Stimulated activated CD8-positive, alpha-beta memory T cell treated with anti-CD3 and anti-CD28 coated beads, Interleukin-4, amount 100 ng/mL, for 1 hour (primary cell): ENCODE results near the gene AHDC1.

ENCODE experiments used
- DNase-seq, 2 donors: peaks; one replicate each; pipeline ENCODE4 v3.0.0-alpha.2; 2020; ENCODE audit warnings: low read depth in 2 of 2, low spot score in 1 of 2

The AHDC1 gene

DNA sequence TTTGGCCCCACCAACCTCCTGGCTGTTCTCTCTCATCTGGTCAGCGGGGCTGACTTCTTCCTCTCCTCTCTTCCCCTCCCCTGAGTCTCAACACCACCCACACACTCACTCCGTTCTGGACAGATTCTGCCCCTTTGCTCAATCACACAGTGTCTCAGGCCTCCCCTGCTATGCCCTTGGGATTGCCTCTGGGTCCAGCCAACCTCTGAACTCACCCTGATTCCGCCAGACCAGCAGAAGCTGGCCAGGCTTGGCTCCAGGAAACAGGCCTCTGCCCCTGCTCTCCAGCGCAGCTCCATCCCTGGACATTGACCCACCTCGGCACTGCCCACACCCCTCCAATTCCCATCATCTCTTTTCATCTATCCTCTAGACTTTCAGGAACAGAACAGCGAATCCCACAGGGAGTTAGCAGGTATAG, 22.1 kb downstream of the AHDC1 start:
- DNase-seq: no peak

DNA sequence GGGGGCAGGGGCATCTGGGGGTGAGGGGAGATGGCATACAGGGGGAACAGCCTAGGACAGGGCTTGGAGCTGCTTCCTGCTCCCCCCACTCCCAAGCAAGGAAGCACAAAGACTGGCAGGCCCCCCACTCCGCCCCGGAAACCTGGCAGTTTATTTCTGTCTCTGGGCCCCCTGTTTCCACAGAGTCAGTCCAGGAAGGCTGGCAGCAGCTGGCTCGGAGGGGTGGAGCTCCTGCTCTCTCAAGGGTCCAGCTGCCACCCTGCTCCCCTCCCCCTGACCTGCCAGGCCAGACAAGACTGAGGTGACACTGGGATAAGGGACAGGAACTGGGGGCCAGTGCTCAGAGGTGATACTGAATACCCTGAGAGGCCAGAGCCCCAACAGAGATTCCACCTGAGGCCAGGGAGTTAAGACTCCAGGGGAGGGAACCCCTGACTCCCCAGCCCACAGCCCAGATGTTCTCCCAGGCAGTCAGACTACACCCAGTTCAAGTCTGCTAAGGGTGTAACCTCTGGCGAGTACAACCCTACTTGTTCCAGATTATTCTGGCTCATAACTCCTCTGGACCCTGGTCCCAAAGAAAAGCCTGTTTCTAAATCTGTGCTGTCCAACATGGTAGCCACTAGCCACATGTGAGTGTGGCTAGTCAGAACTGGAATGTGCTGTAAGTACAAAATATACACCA, 26.3 kb downstream of the AHDC1 start:
- no peak for DNase-seq

DNA sequence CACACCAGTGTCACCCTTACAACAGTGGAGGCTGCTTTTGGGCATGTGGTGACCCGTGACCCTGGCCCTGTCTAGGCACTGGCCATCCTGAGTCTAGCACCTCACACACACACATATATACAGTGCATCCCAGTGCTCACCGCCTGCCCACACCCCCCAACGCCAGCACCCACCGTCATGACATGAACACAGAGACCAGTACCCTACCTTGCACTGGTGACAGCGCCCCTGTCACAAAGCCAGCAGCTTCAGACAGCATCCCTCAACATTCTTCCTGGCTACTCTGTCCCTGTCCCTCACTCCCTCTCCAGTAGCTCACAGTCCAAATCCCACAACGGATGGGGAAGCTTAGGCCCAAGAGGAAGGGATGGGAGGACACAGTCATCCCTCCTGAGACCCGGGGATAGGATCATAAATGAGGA, 27.1 kb downstream of the AHDC1 start:
- DNase-seq: no peak

DNA sequence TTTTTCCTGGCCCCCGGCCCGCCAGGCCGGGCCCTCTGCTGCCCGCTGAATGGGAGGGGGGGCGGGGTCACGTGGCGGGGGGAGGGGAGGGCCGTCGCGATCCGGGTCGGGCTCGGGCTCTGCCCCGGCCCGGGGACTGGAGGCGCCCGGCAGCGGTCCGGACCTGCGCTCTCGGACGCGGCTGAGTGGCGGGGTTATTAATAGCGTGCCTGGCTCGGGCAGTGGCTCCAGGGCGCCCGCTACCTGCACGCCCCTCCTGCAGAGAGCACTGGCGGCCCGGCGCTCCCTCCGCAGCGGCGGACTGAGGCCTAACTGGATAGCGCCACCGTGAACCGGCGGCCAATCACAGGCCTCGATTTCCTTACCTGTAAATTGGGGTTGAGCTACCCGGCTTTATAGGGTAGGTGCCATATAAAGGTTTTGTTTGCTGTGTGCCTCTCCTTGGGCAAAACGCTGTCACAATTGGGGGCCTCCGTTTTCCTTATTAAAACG, 28.1 kb downstream of the AHDC1 start:
- DNase-seq: no peak

DNA sequence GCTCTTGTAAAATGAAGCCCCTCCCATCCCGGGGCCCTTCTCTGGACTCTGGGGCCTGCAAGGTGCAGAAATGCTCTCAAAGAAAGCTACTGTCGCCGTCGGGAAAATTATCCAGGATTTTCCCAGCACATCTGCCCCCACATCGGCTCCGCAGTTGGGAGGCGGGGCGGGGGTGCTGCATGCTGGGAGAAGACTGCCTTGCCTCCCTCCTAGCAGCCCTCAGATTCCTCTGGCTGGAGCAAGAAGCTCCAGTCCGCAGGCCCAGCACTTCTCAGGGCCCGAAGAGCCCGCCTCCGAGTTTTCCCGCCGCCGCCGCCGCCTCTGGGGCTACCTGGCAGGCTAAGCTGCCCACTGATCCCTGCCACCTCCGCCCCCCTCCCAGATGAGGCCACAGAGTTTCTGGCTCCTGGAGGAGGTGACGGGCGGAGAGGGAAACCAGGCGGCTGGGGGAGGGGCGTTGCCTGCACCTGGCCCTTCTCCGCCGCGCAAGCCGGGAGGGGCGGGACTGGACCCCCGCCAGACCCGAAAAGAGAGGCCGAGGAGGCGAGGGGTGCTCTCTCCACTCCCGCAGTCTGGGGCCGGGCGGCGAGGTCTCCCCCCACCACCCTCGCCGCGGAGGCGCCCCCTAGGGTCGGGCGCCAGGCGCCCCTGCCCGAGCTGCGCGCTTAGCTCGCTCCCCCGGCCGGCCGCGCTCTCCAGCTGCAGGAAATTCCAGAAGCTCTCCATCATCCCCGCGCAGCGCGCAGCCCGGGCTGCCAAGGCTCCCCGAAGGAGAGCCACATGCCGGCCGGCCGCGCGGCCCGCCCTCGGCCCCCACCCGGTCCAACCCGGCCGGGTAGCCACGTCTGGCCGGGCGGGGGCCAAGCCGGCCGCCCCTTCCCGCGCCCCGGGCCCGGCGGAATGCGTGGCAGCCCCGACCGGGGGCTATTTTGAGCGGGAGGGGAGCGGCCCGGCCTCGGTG, 28.8 kb downstream of the AHDC1 start:
- no peak for DNase-seq

DNA sequence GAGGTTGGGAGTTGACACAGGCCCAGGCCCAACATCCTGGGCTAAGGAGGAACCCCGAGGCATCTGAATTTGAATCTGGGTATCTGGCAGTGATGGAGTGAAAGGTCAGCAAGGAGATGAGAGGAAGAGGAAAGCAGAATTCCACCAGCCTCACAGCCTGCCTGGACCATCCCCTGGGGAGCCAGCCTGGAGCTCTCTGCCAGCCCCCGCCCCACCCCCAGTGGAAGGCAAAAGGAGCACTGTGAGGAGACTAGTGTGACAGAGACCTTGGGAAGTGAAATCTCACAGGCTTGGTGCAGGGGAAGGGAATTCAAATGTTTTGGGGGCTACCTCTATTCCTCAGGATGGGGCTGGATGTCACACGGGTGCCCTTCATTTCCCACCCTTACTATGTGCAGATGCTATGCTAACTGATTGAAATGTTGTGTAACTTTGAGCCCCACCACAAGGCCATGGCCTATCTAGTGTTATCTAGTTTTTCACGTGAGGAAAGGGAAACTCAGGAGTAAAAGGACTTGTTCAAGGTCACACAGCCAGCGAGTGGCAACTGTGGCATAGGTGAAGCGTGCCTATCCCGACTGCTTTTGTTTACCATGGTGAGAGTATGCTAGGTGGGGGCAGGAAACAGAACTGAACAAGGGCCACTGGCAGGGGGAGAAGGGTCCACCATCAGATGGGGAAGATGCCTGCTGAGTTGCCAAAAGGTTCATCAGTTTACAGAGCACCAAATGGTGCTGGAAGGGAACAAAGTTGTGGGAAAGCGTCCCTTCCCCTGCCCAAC, 29.8 kb downstream of the AHDC1 start:
- DNase-seq: no peak

DNA sequence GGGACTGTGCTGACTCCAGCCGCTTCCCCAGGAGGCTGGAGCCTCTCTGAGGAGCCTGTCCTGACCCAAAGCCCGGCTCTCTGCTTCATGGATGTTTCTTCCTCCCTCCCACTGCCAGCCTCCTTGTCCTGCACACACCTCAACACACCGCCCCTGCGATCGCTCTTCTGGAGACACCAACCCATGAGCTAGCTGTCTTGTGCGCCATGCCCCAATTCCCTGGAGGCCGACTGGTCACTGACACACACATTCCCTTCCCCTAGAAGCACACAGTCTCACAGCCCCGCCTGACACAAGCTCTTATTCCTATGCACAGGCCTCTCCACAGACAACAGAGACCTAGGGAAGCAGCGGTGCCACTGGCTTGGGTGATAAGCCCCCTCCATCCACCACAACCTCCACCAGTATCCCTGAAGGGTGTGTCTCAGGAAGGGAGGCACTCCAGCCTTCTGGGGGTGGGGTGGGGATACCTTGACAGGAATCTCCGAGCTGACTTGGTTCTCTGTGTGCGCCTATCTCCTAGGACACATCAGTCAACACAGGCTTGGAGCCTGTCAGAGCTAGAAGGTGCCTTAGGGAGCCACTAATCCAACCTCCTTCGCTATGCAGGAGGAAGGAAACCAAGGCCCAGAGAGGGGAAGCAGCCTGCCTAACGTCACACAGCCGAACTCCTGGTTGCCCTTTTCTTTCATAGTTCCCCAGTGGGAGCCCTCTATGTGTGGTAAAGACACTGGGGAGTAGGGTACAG, 31.1 kb downstream of the AHDC1 start:
- DNase-seq: no peak

DNA sequence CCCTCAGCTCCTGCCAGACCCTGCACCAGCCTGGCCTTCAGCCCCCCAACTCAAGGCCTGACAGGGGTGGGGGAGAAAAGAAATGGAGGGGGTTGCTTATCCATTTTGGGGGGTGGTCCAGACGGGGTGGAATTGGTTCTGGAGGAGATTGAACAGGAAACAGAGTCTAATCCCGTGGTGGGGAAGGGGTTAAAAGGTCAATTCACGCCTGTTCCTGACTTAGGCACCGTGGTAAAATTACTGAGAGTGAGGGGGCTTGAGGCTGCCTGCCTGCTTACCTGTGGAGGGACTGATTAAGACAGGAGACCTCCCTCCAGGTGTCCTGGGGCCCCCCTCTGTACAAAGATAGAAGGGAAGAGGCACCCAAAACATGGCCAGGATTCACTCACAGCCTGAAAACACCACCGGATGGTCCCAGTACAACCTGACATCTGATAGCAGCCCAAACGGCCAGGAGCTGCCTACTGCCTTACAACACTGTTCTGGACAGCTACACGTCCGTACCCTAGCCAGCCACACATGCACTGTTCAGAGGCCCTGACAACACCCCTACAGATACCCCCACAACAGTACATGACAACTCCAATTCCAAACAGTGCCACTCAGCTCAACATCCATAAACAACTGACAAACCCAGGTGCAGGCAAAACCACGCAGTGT, 31.8 kb downstream of the AHDC1 start:
- no peak for DNase-seq

DNA sequence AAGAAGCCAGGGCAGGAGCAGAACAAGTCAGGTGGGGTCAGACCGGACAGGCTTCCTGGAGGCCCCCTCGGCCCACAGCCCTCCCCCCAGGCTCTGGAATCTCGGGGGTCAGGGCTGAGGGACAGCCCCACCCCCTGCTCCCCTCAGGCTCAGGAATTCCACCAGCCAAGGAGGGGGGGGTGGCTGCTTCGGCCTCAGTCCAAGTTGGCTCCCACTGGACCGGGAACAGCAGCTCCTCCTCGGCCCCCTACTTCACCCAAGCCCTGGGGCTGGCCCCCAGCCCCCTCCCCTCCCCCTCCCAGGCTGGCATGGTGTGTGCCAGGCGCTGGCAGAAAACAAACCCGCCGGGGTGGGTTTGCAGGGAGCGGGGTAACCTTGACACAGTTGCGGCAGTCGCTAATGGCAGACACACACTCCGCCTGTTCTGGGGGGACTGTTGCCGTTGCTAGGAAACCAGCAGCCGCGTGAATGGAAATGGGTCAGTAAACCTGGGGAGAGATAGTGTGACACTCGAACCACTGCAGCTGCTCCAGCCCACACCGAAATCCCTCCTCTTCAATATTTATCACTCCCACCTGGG, 32.4 kb downstream of the AHDC1 start:
- no peak for DNase-seq

DNA sequence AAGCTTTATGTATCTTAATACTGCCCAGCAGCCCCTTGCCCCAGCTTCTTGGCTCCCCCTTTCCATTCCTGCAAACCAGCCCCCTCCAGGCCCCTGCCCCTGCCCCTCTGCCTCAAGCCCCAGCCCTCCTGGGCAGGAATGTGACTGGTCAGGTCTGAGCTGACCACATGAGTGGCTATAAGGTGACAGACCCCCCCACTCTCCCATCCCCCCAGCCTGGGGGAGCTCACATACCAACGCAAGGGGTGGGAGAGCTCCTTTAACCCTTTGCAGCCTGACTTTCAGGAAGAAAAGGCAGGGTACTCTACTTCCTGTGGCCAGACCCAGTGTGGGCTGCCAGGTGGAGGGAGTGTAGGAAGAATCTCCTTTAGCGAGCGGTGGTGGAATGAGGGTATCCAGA, 33.2 kb downstream of the AHDC1 start:
- no peak for DNase-seq

DNA sequence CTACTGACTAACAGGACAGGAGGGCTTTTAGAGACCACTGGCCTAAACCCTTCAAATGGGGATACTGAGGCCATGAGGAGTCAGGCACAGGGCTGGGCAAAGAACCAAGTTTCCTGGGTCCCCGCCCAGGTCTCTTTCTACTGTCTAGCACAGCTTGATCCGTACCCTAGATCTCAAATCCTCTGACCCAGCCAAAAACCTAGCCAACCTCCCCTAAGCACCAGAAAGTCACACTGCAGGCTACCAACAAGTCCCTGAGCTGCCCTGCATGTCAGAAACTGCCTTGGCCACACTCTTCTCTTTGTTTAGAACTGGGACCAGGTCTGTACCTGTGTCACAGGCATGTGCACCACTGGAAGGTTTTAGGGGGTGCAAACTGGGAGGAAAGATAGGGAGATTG, 33.6 kb downstream of the AHDC1 start:
- no peak for DNase-seq

DNA sequence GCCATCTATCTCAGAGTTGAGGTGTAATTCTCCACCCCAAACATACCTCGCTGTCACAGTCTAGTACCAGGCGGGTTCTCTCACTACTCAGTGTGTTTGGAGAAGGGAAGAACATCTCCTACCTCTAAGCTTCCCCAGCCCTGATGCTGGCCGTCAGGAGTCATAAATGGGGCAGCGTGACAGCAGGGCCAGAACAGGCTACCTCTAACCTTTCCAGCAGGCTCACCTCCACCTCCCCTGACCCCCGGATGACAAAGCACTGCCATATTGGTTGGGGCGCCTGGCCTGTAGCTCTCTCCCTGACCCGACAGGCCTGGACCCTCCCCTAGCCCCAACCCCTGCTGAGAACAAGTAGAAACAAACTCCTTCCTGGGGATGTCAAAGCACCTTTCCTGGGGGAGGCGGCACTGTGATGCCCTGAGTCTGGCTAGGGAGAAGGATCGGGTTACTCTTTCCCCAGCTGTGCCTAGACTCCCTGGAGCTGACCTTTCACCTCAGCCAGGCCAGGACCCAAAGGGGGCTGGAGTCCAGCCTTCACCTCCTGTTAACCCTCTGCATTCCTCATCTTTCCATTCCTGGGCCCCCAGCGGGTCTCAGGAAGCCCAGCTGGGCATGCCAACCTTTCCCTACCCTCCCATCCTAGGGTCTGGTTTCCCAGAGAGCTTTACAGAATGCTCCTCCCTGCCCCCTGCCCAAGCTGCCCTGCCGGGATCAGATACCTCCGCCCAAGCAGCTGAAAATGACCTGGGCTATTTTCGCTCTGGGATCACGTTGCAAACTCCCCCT, 34.2 kb downstream of the AHDC1 start:
- DNase-seq: no peak

DNA sequence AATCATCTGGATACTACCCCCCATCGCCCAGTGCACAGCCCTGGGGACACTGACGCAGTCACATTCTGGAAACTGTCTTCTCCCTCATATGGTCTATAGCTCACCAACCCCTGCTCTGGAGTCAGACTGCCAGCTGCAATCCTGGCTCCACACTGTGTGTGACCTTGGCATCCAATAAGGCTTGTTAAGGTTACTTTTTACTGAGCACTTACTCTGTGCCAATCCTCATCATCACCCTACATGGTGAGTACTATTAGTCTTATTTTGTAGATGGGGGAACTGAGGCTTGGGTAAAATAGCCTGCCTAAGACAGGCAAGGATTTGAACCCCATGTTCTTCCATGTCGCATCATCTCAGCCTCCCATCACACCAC, 34.9 kb downstream of the AHDC1 start:
- no peak for DNase-seq

DNA sequence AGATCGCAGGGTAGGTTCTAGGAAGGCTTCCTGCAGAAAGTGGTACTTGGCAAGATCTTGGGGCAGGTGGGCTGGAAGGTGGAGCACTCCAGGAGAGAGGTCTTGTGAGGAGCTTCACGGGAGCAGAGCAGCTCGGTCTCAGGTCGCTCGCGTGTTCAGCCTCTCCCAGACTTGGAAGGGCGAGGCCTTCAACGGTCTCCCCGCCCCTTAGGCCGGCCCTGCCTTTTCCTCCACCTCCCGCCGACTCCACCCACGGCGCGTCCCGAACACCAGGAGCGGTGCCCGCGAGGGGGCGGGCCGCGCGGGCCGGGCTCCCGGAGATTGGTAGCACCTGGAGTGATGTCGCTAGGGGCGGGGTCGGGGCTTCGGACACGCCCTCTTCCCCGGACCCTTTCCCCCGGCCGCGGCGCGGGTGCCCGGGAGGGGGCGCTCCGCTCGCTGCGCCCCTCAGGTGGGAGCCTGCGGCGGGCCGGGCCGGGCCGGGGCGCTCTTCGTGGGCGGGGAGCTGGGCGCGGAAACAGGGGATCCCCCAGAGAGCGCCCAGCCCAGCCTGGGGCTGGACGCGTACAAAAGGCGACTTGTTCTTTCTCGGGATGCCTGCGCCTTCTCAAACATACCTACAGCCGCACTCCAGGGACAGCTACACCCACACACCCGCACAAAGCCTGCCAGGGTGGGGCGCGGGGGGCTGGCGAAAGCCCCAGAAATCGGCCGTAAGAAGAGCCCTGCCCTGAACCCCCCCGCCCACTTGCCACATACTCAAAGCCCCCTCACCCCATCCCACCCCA, 35.5 kb downstream of the AHDC1 start:
- peak; percentile 71 to 84 for DNase-seq

DNA sequence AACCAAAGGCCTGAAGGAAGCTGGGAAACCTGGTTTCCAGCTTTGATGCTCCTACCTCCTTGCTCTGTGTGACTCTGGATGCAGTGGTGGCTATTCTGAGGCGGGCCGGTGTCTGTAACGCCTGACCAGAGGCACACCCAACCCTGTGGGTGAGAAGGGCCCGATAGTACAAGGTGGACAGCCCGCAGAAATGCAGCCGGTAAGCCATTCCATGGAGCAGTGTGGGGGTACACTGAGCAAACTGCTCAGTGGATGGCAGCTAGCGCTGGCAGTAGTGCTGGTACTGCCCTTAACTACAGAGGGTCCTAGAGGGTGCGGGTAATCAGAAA, 36.0 kb downstream of the AHDC1 start:
- DNase-seq: no peak

DNA sequence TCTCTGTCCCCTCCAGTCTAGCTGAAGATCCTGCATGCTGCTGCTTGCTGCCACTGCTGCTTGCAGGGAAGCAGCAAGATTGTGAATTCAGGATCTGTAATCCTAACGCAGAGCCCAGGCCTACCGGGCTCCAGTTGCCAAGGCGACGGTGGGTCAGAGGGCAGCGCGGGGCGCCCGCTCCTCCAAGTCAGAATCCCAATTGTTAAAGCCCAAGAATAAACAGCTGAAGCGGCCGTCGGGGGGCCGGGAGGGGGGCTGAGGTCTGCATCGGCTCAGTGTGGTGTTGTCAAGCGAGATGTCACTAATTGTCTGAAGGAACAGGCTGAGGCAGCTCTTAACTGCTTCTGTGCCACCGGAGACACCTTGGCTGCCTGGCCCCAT, 36.8 kb downstream of the AHDC1 start:
- DNase-seq: no peak

DNA sequence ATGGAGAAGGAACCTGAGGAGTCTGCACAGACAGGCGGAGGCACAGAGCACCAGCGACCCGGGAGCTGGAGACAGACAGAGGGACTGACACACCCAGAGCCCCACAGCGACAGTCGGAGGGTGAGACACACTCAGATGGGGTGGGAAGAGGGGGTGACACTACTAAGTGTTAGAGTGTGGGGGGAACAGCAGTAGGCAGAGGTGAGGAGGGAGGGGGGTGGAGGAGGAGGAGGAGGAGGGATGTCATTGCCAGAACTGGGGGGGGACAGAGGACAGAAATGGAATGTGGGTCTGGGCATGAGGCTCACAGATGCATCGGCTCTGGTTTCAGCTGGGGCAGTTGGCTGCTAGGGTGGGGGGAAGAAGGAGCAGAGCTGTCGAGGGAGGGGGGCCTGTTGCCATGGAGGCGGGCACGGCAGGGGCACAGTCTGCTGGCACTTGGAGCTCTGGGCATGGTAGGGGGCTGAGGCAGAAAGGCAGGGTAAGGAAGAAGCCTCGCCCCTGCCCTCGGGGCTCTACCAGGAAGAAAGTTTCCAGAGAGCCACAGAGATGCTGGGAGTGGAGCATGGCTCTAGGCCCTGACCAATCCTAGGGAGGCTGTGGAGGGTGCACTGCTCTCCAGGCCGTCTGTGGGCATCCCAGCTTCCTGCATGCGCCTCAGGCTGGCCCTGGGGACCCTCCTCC, 37.3 kb downstream of the AHDC1 start:
- no peak for DNase-seq
